Tibial artery (tissue), 4 donors: ENCODE data around the gene CNTNAP2.
"Not testable (repeated sequence)": the region's sequence is repeated elsewhere in the genome, so short reads cannot be mapped to it uniquely, and the experiment has no call there.

Experiments used
- DNase-seq, 2 donors: peaks; one replicate each; pipeline ENCODE4 v3.0.0-alpha.2; 2019
- H3K27ac ChIP-seq, 2 donors: fragments of 200-600 bp; sonication (generic) in 1 of 2; 1 replicate in 1 of 2; 2 replicates in 1 of 2; pipeline ENCODE4 v1.5.1; 2018 to 2019; ENCODE audit warnings: mild to moderate bottlenecking in 1 of 2
- H3K27me3 ChIP-seq, 2 donors: fragments of 200-600 bp; sonication (generic) in 1 of 2; one replicate each; pipeline versions ENCODE4 v1.5.1 to v1.6.0; 2016 to 2019
- H3K36me3 ChIP-seq, 3 donors: fragments of 200-600 bp; sonication (generic) in 2 of 3; one replicate each; pipeline ENCODE4 v1.5.1; 2016 to 2019; ENCODE audit warnings: mild to moderate bottlenecking in 2 of 3
- H3K4me1 ChIP-seq, 4 donors: fragments of 200-600 bp; sonication (generic) in 2 of 4; 1 replicate in 3 of 4; 2 replicates in 1 of 4; pipeline ENCODE4 v1.5.1; 2016 to 2019
- H3K4me3 ChIP-seq, 2 donors: fragments of 200-600 bp; sonication (generic) in 1 of 2; 1 replicate in 1 of 2; 2 replicates in 1 of 2; pipeline ENCODE4 v1.5.1; 2018 to 2019; ENCODE audit warnings: mild to moderate bottlenecking in 2 of 2
- H3K9me3 ChIP-seq, 3 donors: fragments of 200-600 bp; sonication (generic) in 1 of 3; one replicate each; pipeline ENCODE4 v1.5.1; 2016 to 2019
- intact Hi-C: fragments of 100-400 bp; cut with DNase I; formaldehyde crosslinking; loops from one replicate; pipeline ENCODE4 v1.15.0; 2023; ENCODE audit warnings: low total_unique reads
- TF ChIP-seq, protein P1 (sequence below), 2 experiments: fragments of 200-600 bp in 1 of 2; fragments of 450-650 bp in 1 of 2; IDR thresholded peaks; one replicate each; pipeline ENCODE4 v1.5.1; 2017 to 2019; ENCODE audit warnings: antibody characterized with exemption in 2 of 2, mild to moderate bottlenecking in 1 of 2, moderate library complexity in 1 of 2

Gene CNTNAP2

DNA sequence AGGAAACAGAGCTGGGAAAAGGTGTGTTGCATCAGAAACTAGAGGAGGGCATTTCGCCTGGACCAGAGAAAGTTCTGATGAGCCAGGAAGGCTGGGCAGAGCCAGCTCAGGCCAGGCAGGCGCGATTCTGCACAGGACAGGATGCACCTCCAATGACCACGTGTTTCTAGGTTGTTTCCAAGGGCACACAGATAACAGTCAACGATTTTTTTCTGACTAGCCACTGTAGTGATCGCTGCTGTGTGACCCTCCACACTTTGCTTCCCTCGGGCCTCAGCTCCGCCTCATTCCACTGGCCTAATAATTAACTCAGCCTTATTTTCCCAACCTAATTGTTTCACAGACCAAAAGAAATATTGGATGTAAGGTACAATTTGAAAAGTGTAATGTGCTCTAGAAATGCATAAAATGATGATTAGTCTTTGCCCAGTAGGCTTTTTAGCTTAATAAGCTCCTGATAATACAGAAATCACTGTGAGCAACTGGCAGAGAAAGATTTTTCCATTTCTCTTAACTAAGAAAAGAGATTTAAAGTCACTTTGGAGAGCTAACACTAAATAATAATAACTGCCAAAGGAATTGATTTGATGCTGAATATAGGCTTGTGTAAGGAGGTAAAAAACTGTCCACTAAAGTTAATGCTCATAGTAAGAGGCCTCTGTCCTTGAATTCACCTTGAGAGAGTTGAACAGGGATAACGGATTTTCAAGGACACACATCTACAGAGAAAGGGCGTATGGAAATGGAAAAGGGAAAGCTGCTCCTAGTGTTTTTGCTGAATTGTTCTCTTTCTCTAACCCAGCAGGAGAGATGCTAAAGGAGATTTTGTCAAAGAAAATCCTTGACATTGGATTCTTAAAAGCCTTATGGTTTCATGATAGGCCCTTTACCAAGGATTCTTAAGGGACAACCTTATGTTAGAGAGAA is 2183.0 kb downstream of the CNTNAP2 start:
- TF ChIP-seq, protein P1, sequence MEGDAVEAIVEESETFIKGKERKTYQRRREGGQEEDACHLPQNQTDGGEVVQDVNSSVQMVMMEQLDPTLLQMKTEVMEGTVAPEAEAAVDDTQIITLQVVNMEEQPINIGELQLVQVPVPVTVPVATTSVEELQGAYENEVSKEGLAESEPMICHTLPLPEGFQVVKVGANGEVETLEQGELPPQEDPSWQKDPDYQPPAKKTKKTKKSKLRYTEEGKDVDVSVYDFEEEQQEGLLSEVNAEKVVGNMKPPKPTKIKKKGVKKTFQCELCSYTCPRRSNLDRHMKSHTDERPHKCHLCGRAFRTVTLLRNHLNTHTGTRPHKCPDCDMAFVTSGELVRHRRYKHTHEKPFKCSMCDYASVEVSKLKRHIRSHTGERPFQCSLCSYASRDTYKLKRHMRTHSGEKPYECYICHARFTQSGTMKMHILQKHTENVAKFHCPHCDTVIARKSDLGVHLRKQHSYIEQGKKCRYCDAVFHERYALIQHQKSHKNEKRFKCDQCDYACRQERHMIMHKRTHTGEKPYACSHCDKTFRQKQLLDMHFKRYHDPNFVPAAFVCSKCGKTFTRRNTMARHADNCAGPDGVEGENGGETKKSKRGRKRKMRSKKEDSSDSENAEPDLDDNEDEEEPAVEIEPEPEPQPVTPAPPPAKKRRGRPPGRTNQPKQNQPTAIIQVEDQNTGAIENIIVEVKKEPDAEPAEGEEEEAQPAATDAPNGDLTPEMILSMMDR (IDR thresholded peaks at IDR 0.05): no peak
- H3K9me3 ChIP-seq: no peaks in the 10 kb centered on the region
- DNase-seq: no peak
- peaks cover 0 to 18% (median 10%) of the 10 kb centered on the region in 4 donors for H3K4me1 ChIP-seq
- no peak overlapping the region for H3K27ac ChIP-seq
- no peaks in the 10 kb centered on the region for H3K36me3 ChIP-seq
- no peak overlapping the region for H3K4me3 ChIP-seq
- H3K27me3 ChIP-seq: no peaks in the 10 kb centered on the region
- intact Hi-C loops: no loop called here

DNA sequence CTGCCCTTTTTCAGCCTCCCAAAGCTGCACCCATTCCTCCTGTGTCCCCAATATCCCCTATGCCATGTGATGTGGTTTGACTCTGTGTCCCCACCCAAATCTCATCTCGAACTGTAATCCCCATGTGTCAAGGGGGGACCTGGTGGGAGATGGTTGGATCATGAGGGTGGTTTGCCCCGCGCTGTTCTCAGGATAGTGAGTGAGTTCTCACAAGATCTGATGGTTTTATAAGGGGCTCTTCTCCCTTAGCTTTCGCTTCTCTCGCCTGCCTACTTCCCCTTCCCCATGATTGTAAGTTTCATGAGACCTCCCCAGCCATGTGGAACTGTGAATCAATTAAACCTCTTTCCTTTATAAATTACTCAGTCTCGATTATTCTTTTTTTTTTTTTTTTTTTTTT is 2185.8 kb downstream of the CNTNAP2 start:
- H3K27ac ChIP-seq, DNase-seq, intact Hi-C loops: not testable (repeated sequence)

DNA sequence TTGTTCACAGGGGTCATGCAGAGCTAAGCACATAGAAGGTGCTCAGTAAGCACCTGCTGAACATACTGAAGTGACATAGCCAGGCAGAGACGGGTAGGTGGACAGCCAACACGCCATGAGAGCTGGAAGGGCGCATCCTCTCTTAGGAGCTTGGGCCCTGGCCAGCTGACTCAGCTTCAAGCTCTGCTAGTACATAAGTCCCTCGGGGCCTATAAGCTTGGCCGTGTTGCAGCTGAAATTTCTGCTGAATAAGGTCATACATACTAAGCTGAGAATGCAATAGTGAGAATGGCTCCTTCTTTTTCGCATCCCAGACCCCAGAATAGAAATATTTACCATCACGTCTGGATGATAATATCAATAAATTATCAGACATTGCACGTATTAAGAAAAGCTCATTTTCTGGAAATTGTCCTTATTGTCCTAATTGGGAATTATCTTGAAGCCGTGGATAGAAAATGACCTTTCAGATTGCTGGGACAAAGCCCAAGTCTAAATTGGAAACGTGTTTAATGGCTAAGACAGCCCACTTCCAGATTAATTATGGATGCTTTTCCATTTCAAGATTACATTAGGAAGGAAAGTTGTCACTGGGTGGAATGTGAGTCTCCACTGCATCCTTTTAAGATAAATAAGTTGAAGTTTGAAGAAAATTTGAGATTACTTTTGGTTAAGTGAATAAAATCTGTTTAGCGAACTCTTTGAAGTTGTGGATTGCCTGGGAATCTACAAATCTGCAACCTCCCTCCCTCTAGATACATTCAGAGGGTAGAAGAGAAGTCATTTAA is 2186.9 kb downstream of the CNTNAP2 start:
- Histone ChIP-seq H3K9me3 (no peaks in the 10 kb centered on the region), H3K36me3 (no peaks in the 10 kb centered on the region), H3K4me3 (no peak overlapping the region), H3K27me3 (no peaks in the 10 kb centered on the region), H3K27ac (no peak overlapping the region), H3K4me1 (peaks cover 0 to 21% (median 11%) of the 10 kb centered on the region in 4 donors)
- intact Hi-C loops: no loop called here
- TF ChIP-seq, protein P1 (IDR thresholded peaks at IDR 0.05): no peak
- DNase-seq: peak; percentile 77 to 82

More for the DNA sequence above, 2185.8 kb downstream of the CNTNAP2 start:
- peaks cover 0 to 21% (median 11%) of the 10 kb centered on the region in 4 donors for H3K4me1 ChIP-seq
- H3K4me3 ChIP-seq, H3K27me3 ChIP-seq, H3K36me3 ChIP-seq, H3K9me3 ChIP-seq: not testable (repeated sequence)

DNA sequence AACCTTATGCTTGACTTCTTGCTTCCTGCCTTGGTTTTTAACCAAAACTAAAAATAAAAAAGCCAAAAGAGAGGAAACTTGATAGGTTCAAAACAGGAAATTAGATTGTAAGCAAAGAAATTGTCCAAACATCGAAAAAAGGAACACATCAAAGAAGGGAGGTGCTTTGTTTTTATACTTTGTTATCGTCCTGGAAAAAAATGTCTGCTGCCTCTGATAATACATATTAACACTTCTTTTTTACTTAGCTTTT is 2187.4 kb downstream of the CNTNAP2 start:
- H3K27me3 ChIP-seq: no peaks in the 10 kb centered on the region
- peaks cover 0 to 21% (median 11%) of the 10 kb centered on the region in 4 donors for H3K4me1 ChIP-seq
- no peaks in the 10 kb centered on the region for H3K36me3 ChIP-seq
- DNase-seq: no peak
- intact Hi-C loops: no loop called here
- no peak overlapping the region for H3K4me3 ChIP-seq
- TF ChIP-seq, protein P1 (IDR thresholded peaks at IDR 0.05): no peak
- H3K9me3 ChIP-seq: no peaks in the 10 kb centered on the region
- no peak overlapping the region for H3K27ac ChIP-seq

DNA sequence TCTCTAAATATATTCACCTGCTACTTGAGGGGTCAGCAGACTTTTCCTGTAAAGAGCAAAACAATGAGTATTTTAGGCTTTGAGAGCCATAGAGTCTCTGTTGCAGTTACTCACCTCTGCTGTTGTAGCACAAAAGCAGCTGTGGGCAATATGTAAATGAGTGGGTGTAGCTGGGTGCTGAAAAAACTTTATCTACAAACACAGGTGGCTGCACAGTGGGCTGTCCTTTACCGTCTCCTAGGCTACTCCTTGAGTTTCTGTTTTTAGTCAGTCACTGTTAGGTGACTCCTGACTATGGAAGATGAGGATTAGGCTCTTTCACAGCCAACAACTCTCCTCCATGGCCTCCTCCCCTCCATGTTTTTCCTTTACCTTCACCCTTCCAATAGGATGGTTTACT is 2187.9 kb downstream of the CNTNAP2 start:
- Histone ChIP-seq H3K9me3 (no peaks in the 10 kb centered on the region), H3K27ac (no peak overlapping the region), H3K4me1 (peaks cover 0 to 21% (median 11%) of the 10 kb centered on the region in 4 donors), H3K36me3 (no peaks in the 10 kb centered on the region), H3K27me3 (no peaks in the 10 kb centered on the region), H3K4me3 (no peak overlapping the region)
- TF ChIP-seq, protein P1 (IDR thresholded peaks at IDR 0.05): no peak
- no peak for DNase-seq
- intact Hi-C loops: no loop called here

DNA sequence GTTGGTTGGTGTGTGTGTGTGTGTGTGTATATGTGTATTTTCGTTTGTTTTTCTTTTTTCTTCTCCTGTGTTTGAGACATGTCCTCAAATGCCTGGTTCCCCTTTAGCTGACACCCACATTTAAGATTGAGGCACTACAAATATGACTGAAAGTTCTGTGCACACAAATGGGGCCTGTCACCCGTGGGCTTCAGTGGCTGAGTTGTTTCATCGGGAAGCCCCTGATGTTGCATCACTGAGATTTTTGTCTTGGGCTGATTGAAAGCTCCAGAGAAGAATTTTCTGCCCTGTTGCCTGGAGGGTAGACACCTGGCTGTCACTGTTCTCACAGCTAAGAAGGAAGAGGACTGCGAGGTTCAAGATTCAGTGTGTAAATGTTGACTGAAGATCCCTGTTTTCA is 2190.2 kb downstream of the CNTNAP2 start:
- Histone ChIP-seq H3K9me3 (no peaks in the 10 kb centered on the region), H3K27ac (no peak overlapping the region), H3K36me3 (no peaks in the 10 kb centered on the region), H3K4me3 (no peak overlapping the region), H3K4me1 (peaks cover 0 to 21% (median 11%) of the 10 kb centered on the region in 4 donors), H3K27me3 (no peaks in the 10 kb centered on the region)
- DNase-seq: no peak
- TF ChIP-seq, protein P1 (IDR thresholded peaks at IDR 0.05): no peak
- intact Hi-C loops: no loop called here
